ENCODE measurements around the gene NUMB.

The NUMB gene

DNA sequence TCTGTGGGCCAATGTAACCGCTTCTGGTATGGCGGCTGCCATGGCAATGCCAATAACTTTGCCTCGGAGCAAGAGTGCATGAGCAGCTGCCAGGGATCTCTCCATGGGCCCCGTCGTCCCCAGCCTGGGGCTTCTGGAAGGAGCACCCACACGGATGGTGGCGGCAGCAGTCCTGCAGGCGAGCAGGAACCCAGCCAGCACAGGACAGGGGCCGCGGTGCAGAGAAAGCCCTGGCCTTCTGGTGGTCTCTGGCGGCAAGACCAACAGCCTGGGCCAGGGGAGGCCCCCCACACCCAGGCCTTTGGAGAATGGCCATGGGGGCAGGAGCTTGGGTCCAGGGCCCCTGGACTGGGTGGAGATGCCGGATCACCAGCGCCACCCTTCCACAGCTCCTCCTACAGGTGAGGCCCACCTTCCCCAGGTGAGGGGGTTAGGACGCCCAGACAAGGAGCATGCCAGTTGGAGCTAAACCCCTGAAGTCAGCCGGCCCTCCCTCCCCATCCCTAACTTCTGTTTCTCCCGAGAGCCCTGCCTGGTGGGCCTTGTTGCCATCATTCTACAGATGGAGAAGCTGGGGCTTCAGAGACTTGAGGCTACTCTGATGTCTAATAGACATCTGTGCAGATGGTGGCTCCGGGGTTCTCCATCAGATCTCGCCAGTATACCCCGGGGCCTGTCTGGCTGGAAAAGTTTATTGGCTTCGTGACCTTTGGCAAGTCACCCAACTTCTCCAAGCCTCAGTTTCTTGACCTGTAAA, 195.7 kb downstream of the NUMB start:
- Histone ChIP-seq H3K4ac (ENCODE audit: low read length) (no peak overlapping the region), H2BK5ac (ENCODE audit: low read length) (no peak overlapping the region), H3K36me3 (replicated peaks in 1 of 2; ENCODE audit: control insufficient read depth in 2 of 2, insufficient read depth in 2 of 2, low read length in 2 of 2) (peaks cover 0 to 27% of the 10 kb centered on the region in 2 donors), H3K27ac (replicated peaks; ENCODE audit: low read length) (no peak overlapping the region), H2AFZ (ENCODE audit: low read length) (no peak overlapping the region), H2AK5ac (ENCODE audit: low read depth, low read length) (peak overlapping the region; percentile 28), H2BK12ac (ENCODE audit: low read length) (no peak overlapping the region), H3K18ac (ENCODE audit: low read length) (peak overlapping the region; percentile 64), H4K91ac (ENCODE audit: low read depth, low read length, poor library complexity) (no peak overlapping the region), H3K4me2 (ENCODE audit: insufficient read depth, low read length, poor library complexity, severe bottlenecking) (no peak overlapping the region), H3K14ac (ENCODE audit: low read length) (no peak overlapping the region), H3K4me3 (ENCODE audit: low read length in 2 of 2) (peak overlapping the region in 1 of 2 donors; percentile 18), H3K4me1 (ENCODE audit: control insufficient read depth in 2 of 2, insufficient read depth in 1 of 2, low read depth in 1 of 2, low read length in 2 of 2) (peaks cover 10 to 13% of the 10 kb centered on the region in 2 donors), H2BK15ac (ENCODE audit: low read length) (no peak overlapping the region), H3K9me3 (replicated peaks in 1 of 2; ENCODE audit: control insufficient read depth in 2 of 2, insufficient read depth in 1 of 2, low read depth in 1 of 2, low read length in 2 of 2) (no peaks in the 10 kb centered on the region), H3K23ac (ENCODE audit: low read depth, low read length, poor library complexity) (peak overlapping the region; percentile 73), H3K79me1 (ENCODE audit: low read depth, low read length) (peaks cover 2% of the 10 kb centered on the region), H3K27me3 (ENCODE audit: control insufficient read depth in 3 of 3, insufficient read depth in 3 of 3, low read depth in 1 of 3, low read length in 3 of 3) (no peaks in the 10 kb centered on the region), H2BK120ac (ENCODE audit: low read depth, low read length) (no peak overlapping the region), H4K8ac (ENCODE audit: low read depth, low read length) (no peak overlapping the region), H3K9ac (ENCODE audit: low read depth, low read length, poor library complexity) (peak overlapping the region; percentile 55)
- WGBS, 2 donors (ENCODE audit: extremely low coverage in 2 of 2, insufficient read length in 2 of 2, insufficient replicate concordance in 1 of 2) = no CpG with 5 or more reads among the region's 20 CpGs
- no peak for DNase-seq (ENCODE audit: low spot score)

DNA sequence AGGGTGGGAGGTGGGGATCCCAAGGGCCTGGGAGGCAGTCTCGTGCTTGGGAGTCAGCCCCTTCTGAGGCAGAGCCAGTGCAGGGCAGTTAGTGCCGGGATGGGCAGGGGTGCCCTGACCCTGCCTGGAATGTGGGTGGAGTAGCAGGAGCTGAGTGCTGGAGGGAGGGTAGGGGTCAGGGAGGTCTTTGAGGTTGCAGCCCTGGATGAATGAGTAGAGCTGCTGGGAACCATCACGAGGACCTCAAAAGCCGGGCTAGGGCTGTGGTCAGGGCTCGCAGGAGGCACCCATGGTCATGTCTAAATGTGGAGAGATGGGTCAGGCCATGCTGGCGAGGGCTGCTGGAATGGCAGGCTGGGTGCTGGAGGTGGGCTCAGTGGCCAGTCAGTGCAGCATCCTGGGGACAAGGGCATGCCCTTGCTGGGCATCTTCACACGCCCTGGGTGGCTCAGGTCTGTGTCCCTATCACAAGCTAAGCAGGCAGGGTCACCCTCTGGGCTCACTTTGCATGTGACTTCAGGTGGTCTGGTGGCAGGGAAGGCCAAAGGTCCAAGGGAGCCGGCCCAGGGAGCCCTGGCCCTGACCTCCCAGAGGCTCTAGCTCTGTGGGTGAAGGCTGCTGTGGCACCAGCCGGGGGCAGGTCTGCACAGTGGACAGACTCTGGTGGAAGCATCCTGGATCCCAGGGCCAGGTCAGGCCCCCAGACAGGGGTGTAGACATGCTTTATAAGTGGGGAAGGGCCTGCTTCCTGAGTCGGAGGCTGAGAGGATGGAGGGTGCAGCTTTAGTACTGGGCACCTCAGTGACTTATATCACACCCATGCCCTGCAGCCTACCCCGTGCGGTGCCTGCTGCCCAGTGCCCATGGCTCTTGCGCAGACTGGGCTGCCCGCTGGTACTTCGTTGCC, 196.6 kb downstream of the NUMB start:
- H2BK5ac ChIP-seq (ENCODE audit: low read length) = no peak overlapping the region
- H3K36me3 ChIP-seq (replicated peaks in 1 of 2; ENCODE audit: control insufficient read depth in 2 of 2, insufficient read depth in 2 of 2, low read length in 2 of 2) = peaks cover 0 to 26% of the 10 kb centered on the region in 2 donors
- no peaks in the 10 kb centered on the region for H3K27me3 ChIP-seq (ENCODE audit: control insufficient read depth in 3 of 3, insufficient read depth in 3 of 3, low read depth in 1 of 3, low read length in 3 of 3)
- H3K9me3 ChIP-seq (replicated peaks in 1 of 2; ENCODE audit: control insufficient read depth in 2 of 2, insufficient read depth in 1 of 2, low read depth in 1 of 2, low read length in 2 of 2) = no peaks in the 10 kb centered on the region
- H3K4me2 ChIP-seq (ENCODE audit: insufficient read depth, low read length, poor library complexity, severe bottlenecking) = no peak overlapping the region
- H2BK15ac ChIP-seq (ENCODE audit: low read length) = no peak overlapping the region
- H3K4me1 ChIP-seq (ENCODE audit: control insufficient read depth in 2 of 2, insufficient read depth in 1 of 2, low read depth in 1 of 2, low read length in 2 of 2) = peaks cover 10 to 13% of the 10 kb centered on the region in 2 donors
- H3K9ac ChIP-seq (ENCODE audit: low read depth, low read length, poor library complexity) = peak overlapping the region; percentile 55
- H3K23ac ChIP-seq (ENCODE audit: low read depth, low read length, poor library complexity) = peak overlapping the region; percentile 73
- H4K91ac ChIP-seq (ENCODE audit: low read depth, low read length, poor library complexity) = no peak overlapping the region
- peak overlapping the region; percentile 28 for H2AK5ac ChIP-seq (ENCODE audit: low read depth, low read length)
- no peak overlapping the region for H2BK12ac ChIP-seq (ENCODE audit: low read length)
- H3K4ac ChIP-seq (ENCODE audit: low read length) = no peak overlapping the region
- no peak overlapping the region for H4K8ac ChIP-seq (ENCODE audit: low read depth, low read length)
- H3K27ac ChIP-seq (replicated peaks; ENCODE audit: low read length) = no peak overlapping the region
- H3K4me3 ChIP-seq (ENCODE audit: low read length in 2 of 2) = peak overlapping the region in 1 of 2 donors; percentile 18
- H3K18ac ChIP-seq (ENCODE audit: low read length) = peak overlapping the region; percentile 64
- H3K79me1 ChIP-seq (ENCODE audit: low read depth, low read length) = peaks cover 2% of the 10 kb centered on the region
- no peak for DNase-seq (ENCODE audit: low spot score)
- H2AFZ ChIP-seq (ENCODE audit: low read length) = peak overlapping the region; percentile 56
- no CpG with 5 or more reads among the region's 15 CpGs for WGBS, 2 donors (ENCODE audit: extremely low coverage in 2 of 2, insufficient read length in 2 of 2, insufficient replicate concordance in 1 of 2)
- no peak overlapping the region for H3K14ac ChIP-seq (ENCODE audit: low read length)
- H2BK120ac ChIP-seq (ENCODE audit: low read depth, low read length) = no peak overlapping the region

DNA sequence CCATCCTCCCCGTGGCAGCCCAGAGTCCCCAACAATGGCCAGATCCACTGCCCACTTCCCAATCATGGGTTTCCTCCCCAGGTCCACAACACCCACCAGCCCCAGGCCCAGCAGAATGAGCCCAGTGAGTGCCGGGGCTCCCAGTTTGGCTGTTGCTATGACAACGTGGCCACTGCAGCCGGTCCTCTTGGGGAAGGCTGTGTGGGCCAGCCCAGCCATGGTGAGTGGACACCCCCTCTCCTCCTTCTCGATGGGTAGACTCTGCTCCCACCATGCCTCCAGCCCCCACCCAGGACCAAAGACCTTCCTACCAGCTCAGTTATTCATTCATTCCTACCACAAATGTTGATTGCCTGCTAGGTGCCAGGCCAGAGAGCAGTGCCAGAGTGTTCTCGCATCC, 197.3 kb downstream of the NUMB start:
- DNase-seq (ENCODE audit: low spot score) = no peak
- Histone ChIP-seq H2BK5ac (ENCODE audit: low read length) (no peak overlapping the region), H3K23ac (ENCODE audit: low read depth, low read length, poor library complexity) (no peak overlapping the region), H2BK15ac (ENCODE audit: low read length) (no peak overlapping the region), H3K79me1 (ENCODE audit: low read depth, low read length) (peaks cover 2% of the 10 kb centered on the region), H3K4me1 (ENCODE audit: control insufficient read depth in 2 of 2, insufficient read depth in 1 of 2, low read depth in 1 of 2, low read length in 2 of 2) (peaks cover 10 to 13% of the 10 kb centered on the region in 2 donors), H3K14ac (ENCODE audit: low read length) (peak overlapping the region; percentile 82), H3K36me3 (replicated peaks in 1 of 2; ENCODE audit: control insufficient read depth in 2 of 2, insufficient read depth in 2 of 2, low read length in 2 of 2) (peaks cover 0 to 20% of the 10 kb centered on the region in 2 donors), H3K4me3 (ENCODE audit: low read length in 2 of 2) (no peak overlapping the region), H2AK5ac (ENCODE audit: low read depth, low read length) (no peak overlapping the region), H3K4ac (ENCODE audit: low read length) (no peak overlapping the region), H2BK12ac (ENCODE audit: low read length) (no peak overlapping the region), H2BK120ac (ENCODE audit: low read depth, low read length) (no peak overlapping the region), H3K4me2 (ENCODE audit: insufficient read depth, low read length, poor library complexity, severe bottlenecking) (no peak overlapping the region), H3K18ac (ENCODE audit: low read length) (peak overlapping the region; percentile 72), H3K9ac (ENCODE audit: low read depth, low read length, poor library complexity) (no peak overlapping the region), H4K8ac (ENCODE audit: low read depth, low read length) (no peak overlapping the region), H4K91ac (ENCODE audit: low read depth, low read length, poor library complexity) (no peak overlapping the region), H3K27ac (replicated peaks; ENCODE audit: low read length) (no peak overlapping the region), H3K27me3 (ENCODE audit: control insufficient read depth in 3 of 3, insufficient read depth in 3 of 3, low read depth in 1 of 3, low read length in 3 of 3) (no peaks in the 10 kb centered on the region), H3K9me3 (replicated peaks in 1 of 2; ENCODE audit: control insufficient read depth in 2 of 2, insufficient read depth in 1 of 2, low read depth in 1 of 2, low read length in 2 of 2) (no peaks in the 10 kb centered on the region), H2AFZ (ENCODE audit: low read length) (peak overlapping the region; percentile 56)
- WGBS, 2 donors (ENCODE audit: extremely low coverage in 2 of 2, insufficient read length in 2 of 2, insufficient replicate concordance in 1 of 2) = no CpG with 5 or more reads among the region's 6 CpGs

DNA sequence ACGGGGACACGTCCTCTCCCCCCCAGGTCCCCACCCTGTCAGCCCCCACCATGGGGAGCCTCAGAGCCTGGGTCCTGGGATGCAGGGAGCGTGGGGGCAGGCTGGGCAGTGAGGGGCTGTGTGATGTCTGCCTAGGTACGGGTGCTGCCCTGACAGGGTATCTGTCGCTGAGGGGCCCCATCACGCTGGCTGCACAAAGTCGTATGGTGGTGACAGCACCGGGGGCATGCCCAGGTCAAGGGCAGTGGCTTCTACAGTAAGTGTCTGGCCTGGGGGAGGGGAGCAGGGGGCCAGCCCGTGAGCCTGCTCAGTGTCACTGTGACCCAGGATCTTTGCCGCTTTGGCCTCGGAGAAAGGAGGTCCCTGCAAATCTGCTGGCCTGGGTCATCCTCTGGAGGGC, 197.8 kb downstream of the NUMB start:
- no peak overlapping the region for H2BK15ac ChIP-seq (ENCODE audit: low read length)
- no peak overlapping the region for H3K9ac ChIP-seq (ENCODE audit: low read depth, low read length, poor library complexity)
- H4K8ac ChIP-seq (ENCODE audit: low read depth, low read length) = peak overlapping the region; percentile 65
- H2BK12ac ChIP-seq (ENCODE audit: low read length) = no peak overlapping the region
- H3K27ac ChIP-seq (replicated peaks; ENCODE audit: low read length) = no peak overlapping the region
- peak overlapping the region; percentile 73 for H3K23ac ChIP-seq (ENCODE audit: low read depth, low read length, poor library complexity)
- no peak overlapping the region for H2BK120ac ChIP-seq (ENCODE audit: low read depth, low read length)
- no peaks in the 10 kb centered on the region for H3K27me3 ChIP-seq (ENCODE audit: control insufficient read depth in 3 of 3, insufficient read depth in 3 of 3, low read depth in 1 of 3, low read length in 3 of 3)
- peaks cover 10 to 13% of the 10 kb centered on the region in 2 donors for H3K4me1 ChIP-seq (ENCODE audit: control insufficient read depth in 2 of 2, insufficient read depth in 1 of 2, low read depth in 1 of 2, low read length in 2 of 2)
- no peak overlapping the region for H3K4me3 ChIP-seq (ENCODE audit: low read length in 2 of 2)
- H2AFZ ChIP-seq (ENCODE audit: low read length) = peak overlapping the region; percentile 56
- H3K4me2 ChIP-seq (ENCODE audit: insufficient read depth, low read length, poor library complexity, severe bottlenecking) = no peak overlapping the region
- H3K18ac ChIP-seq (ENCODE audit: low read length) = peak overlapping the region; percentile 83
- no peaks in the 10 kb centered on the region for H3K9me3 ChIP-seq (replicated peaks in 1 of 2; ENCODE audit: control insufficient read depth in 2 of 2, insufficient read depth in 1 of 2, low read depth in 1 of 2, low read length in 2 of 2)
- no peak overlapping the region for H3K4ac ChIP-seq (ENCODE audit: low read length)
- peak overlapping the region; percentile 82 for H3K14ac ChIP-seq (ENCODE audit: low read length)
- peaks cover 0 to 19% of the 10 kb centered on the region in 2 donors for H3K36me3 ChIP-seq (replicated peaks in 1 of 2; ENCODE audit: control insufficient read depth in 2 of 2, insufficient read depth in 2 of 2, low read length in 2 of 2)
- H4K91ac ChIP-seq (ENCODE audit: low read depth, low read length, poor library complexity) = no peak overlapping the region
- no peak overlapping the region for H2AK5ac ChIP-seq (ENCODE audit: low read depth, low read length)
- peaks cover 2% of the 10 kb centered on the region for H3K79me1 ChIP-seq (ENCODE audit: low read depth, low read length)
- no CpG with 5 or more reads among the region's 11 CpGs for WGBS, 2 donors (ENCODE audit: extremely low coverage in 2 of 2, insufficient read length in 2 of 2, insufficient replicate concordance in 1 of 2)
- DNase-seq (ENCODE audit: low spot score) = no peak
- no peak overlapping the region for H2BK5ac ChIP-seq (ENCODE audit: low read length)

Data from neuronal stem cell (in vitro differentiated cells).